22Rv1 (cell line): Measurements from ENCODE around the gene BSPRY.

Source experiments
- ZFX ChIP-seq: fragments of 450-650 bp; IDR thresholded peaks from 2 replicates; pipeline ENCODE4 v1.6.1; 2017; ENCODE audit warnings: antibody characterized with exemption, borderline replicate concordance
- TF ChIP-seq, protein P1 (sequence below): fragments of 450-650 bp; IDR thresholded peaks from 2 replicates; pipeline ENCODE4 v1.5.1; 2017; ENCODE audit warnings: mild to moderate bottlenecking

DNA sequence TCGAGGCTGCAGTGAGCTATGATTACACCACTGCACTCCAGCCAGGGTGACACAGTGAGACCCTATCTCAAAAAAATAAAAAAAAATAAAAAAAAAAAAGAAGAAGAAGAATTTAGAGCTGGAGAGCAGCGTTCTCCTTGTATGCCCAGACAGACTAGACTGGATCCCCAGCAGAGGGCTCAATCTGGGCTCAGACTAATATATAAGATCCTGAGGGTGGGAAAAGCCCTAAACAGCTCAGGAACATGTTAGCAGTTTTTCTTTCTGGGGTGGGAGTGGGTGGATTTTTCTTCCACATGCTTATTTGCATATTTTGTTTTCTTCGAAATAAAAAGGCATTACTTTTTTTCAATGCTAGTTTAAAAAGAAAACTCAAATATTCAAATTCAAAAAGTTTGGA, 904 bp upstream of the BSPRY start:
- TF ChIP-seq, protein P1, sequence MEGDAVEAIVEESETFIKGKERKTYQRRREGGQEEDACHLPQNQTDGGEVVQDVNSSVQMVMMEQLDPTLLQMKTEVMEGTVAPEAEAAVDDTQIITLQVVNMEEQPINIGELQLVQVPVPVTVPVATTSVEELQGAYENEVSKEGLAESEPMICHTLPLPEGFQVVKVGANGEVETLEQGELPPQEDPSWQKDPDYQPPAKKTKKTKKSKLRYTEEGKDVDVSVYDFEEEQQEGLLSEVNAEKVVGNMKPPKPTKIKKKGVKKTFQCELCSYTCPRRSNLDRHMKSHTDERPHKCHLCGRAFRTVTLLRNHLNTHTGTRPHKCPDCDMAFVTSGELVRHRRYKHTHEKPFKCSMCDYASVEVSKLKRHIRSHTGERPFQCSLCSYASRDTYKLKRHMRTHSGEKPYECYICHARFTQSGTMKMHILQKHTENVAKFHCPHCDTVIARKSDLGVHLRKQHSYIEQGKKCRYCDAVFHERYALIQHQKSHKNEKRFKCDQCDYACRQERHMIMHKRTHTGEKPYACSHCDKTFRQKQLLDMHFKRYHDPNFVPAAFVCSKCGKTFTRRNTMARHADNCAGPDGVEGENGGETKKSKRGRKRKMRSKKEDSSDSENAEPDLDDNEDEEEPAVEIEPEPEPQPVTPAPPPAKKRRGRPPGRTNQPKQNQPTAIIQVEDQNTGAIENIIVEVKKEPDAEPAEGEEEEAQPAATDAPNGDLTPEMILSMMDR: no peak
- no peak for TF ChIP-seq ZFX
